Fibroblast of pulmonary artery (primary cell): ENCODE data around the gene PARD3.

Experiments used
- DNase-seq: peaks from one replicate; pipeline ENCODE4 v3.0.0-alpha.2; 2010; ENCODE audit warnings: low read depth
- H3K4me3 ChIP-seq: replicated peaks from 2 replicates; pipeline ENCODE4 v1.5.1; 2011; ENCODE audit warnings: low read depth, mild to moderate bottlenecking, control low read depth, low read length, moderate library complexity
- TF ChIP-seq, protein P1 (sequence below): IDR thresholded peaks from 2 replicates; pipeline ENCODE4 v1.5.1; 2011; ENCODE audit warnings: mild to moderate bottlenecking, control low read depth, low read length, inconsistent platforms; ENCODE audit errors: missing control alignments

The PARD3 gene

DNA sequence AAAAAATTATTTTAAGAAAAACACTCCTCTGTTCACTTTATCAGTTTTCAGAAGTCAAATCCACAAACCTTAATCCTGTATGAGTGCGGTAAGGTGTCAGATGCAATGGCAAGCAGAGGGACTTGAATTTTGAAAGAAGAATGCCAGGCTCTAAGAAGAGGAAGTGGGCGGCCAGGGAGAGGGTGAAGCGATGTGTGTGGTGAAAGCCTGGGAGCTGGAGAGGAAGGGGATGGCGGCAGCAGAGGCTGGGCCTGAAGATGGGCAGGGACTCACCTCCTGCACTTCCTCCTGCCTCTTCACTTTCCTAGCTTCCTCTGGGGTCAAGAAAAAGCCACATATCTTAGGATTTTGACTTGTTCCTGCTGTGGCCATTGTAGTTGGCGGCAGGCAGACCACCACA lies 609.6 kb downstream of the PARD3 start:
- no peak overlapping the region for H3K4me3 ChIP-seq
- TF ChIP-seq, protein P1, sequence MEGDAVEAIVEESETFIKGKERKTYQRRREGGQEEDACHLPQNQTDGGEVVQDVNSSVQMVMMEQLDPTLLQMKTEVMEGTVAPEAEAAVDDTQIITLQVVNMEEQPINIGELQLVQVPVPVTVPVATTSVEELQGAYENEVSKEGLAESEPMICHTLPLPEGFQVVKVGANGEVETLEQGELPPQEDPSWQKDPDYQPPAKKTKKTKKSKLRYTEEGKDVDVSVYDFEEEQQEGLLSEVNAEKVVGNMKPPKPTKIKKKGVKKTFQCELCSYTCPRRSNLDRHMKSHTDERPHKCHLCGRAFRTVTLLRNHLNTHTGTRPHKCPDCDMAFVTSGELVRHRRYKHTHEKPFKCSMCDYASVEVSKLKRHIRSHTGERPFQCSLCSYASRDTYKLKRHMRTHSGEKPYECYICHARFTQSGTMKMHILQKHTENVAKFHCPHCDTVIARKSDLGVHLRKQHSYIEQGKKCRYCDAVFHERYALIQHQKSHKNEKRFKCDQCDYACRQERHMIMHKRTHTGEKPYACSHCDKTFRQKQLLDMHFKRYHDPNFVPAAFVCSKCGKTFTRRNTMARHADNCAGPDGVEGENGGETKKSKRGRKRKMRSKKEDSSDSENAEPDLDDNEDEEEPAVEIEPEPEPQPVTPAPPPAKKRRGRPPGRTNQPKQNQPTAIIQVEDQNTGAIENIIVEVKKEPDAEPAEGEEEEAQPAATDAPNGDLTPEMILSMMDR = no peak
- DNase-seq = no peak

DNA sequence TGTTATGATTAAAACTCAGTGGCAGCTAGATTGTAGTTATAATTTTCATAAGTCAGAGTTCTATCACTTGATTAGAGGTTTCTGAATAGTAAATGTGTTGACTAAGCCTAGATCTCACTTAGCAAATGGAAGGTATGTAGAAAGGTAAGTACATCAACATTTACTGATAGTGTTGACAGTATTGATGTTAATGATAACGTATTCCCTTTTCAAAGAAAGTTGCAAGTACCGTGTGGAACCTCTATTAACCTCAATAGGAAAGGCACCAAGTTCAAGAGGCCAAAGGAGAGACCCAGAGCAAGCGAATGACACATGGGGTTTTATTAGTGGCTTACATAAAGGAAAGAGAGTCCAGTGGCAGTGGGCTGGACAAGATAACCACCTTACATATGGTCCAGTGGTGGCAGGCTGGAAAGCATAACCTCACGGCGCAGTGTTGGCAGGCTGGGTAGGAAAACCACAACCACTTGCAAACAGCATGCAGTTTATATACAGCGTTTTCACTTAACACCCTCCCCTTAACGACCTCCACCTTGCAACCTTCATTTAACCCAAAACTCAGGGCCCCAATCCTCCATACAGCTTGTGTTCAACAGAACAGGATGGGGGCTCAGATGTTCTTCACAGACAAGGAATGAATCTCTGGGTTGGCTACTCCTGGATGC lies 611.0 kb downstream of the PARD3 start:
- TF ChIP-seq, protein P1 = no peak
- DNase-seq = no peak
- H3K4me3 ChIP-seq = no peak overlapping the region

DNA sequence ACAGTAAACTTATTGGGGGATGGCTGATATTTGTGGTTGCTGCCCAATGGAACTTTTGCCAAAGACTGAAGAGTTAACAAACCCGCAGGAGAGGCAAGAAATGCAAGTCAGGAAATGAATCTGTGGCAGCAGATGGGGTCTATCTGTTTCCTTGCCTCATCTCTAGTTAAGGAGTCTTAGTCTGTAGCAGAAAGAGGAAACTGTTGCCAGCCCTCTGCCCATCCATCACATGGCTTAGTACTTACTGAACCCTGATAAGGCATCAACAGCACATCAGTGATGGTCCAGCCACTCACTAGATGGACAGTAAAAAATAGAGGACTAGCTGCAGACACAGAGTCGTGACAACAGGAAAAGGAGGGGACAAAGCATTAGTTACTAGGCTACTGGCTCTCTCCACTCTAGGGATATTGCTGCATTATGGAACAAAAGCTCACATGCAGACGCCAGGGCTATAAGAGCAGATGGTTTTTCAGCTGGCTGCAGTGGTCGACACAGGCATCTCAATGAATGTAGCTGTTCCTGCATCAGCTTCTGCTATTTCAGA lies 614.7 kb downstream of the PARD3 start:
- DNase-seq = peak; percentile 39
- TF ChIP-seq, protein P1 = no peak
- no peak overlapping the region for H3K4me3 ChIP-seq

DNA sequence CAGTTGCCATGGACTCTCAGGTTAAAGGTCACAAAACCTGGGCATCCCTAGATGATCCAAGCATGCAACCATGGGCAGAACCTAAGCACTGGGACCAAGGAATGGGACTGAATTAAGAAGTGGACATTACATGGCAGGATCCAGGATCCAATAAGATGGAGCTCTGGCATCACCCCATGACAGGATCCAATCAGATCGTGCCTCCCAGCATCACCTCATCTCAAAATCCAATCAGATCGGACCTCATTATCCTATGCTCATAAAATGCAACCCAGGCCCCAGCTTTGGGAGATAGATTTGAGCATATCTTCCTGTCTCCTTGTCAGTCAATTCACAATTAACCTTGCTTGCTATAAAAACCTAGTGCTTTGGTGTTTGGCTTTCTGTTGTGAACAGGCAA lies 616.1 kb downstream of the PARD3 start:
- no peak overlapping the region for H3K4me3 ChIP-seq
- no peak for DNase-seq
- TF ChIP-seq, protein P1 = no peak

DNA sequence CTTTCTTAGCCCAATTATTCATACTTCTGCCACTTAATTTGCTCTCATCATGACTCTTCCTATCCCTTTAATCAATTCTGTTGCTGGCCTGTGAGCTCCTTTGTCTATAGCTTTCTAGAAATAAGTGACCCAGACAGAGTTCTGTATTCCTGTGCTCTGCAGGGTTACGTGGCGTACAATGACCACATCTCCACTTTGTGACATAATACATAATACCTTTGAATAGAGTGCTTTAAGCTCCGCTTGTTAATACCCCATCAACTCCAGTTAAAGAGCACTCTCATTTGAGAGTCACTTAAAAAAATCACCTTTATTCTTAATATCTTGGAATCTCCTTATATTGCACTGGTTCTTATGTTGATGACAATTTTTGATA lies 619.0 kb downstream of the PARD3 start:
- no peak overlapping the region for H3K4me3 ChIP-seq
- TF ChIP-seq, protein P1 = no peak
- DNase-seq = no peak

DNA sequence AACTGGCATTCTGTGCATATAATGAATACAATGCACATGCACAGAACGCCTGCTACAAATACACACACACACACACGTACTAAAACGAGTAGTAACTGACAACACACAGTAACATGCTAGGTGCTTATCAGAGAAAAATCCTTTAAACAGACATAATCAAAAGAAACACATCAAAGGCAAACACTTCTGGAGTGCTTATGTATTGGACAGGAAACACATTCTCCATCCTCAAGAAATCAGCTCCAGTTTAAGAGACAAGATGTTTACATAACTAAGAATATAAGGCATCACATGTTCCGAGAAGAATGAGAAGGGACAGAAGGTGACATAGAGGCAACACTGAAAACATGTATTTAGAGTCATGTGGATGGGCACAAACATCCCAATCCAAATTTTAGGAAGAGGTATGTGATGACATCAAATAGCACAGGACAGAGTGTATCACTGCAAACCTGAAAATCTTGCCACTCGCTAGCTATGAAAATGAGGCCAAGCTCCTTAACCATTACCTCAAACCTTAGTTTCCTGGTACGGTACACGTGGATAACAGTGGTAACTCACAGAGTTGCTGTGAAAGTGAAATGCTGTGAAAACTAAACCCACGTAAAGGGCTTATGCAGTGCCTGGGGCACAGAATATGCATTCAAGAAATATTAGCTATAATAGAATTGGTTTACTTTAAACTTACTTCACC lies 619.6 kb downstream of the PARD3 start:
- no peak overlapping the region for H3K4me3 ChIP-seq
- DNase-seq = no peak
- TF ChIP-seq, protein P1 = no peak
